Hepatic stellate cell (primary cell): ENCODE data around the gene SURF1.
"Not testable (repeated sequence)": the region's sequence is repeated elsewhere in the genome, so short reads cannot be mapped to it uniquely, and the experiment has no call there.

Source experiments
- DNase-seq: peaks from one replicate; pipeline ENCODE4 v3.0.0; 2011; ENCODE audit warnings: low spot score

Gene SURF1

DNA sequence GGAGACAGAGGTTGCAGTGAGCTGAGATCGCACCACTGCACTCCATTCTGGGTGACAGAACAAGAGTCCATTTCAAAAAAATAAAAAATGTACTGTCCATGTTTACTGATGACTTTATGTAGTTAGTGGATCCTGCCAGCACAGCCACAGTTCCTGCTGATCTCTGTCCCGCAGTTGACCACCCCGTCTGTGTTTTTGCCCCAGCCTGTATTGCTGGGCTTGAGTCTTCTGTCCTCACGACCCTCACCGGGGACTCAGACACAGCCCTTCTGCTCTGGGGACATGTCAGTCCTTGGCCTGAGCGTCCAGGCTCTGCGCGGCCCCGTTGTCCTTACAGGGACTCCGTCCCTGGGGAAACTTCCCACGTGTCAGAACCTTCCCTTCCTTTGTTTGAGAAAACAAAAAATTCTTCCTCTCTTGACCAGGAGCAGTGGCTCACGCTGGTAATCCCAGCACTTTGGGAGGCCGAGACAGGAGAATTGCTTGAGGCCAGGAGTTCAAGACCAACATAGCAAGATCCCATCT is 34.8 kb downstream of the SURF1 start:
- no peak for DNase-seq

DNA sequence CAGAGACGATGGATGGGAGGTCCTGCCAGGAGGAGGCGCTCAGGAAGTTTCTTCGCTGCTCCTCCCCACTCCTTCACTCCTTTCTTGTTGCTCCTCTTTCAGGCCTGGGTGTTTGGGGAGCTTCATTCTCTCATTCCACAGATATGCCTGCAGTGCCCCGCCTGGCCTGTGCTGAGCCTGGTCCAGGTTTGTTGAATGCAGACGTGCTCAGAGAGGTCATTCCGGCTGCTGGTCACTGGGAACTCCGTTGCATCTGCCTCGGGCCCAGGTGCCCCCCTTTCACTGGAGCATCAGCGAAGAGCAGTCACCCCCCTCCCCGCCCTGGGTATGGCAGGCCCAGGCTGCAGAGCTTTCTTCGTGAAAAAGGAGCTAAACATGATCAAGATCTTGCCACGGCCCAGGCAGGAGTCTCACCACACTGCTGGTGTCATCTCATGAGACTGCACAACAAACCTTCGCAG is 35.8 kb downstream of the SURF1 start:
- no peak for DNase-seq

DNA sequence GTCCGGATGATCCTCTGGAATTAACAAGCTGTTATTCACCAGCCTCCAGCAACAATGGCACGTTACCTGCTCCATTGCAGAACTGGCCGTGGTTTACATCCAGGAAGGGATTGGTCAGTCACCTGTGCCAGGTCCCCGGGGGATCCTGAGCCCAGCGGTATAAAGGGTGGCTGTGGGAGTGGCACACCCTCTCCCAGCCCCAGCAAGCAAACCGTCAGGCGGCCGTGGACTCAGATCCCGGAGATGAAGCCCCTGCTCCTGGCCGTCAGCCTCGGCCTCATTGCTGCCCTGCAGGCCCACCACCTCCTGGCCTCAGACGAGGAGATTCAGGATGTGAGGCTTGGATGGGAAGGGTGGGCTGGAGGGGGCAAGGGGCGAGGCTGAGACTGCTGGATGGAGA is 38.7 kb downstream of the SURF1 start:
- not testable (repeated sequence) for DNase-seq

DNA sequence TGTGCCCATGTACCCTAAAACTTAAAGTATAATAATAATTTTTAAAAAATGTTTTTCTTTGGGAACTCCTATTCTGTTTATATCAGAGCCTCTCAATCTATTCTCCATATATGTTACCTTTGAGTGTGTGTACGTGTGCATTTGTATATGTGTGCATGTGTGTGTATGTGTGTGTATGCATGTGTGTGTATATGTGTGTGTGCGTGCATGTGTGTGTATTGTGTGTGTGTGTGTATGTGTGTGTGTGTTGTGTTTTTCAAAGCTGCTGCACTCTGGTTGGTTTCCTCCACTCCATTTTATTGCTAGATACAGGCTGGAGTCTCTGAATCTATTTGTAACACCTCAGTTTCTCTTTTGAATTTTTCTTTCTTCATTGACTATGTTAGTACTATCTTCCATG is 40.3 kb downstream of the SURF1 start:
- DNase-seq, result no peak

DNA sequence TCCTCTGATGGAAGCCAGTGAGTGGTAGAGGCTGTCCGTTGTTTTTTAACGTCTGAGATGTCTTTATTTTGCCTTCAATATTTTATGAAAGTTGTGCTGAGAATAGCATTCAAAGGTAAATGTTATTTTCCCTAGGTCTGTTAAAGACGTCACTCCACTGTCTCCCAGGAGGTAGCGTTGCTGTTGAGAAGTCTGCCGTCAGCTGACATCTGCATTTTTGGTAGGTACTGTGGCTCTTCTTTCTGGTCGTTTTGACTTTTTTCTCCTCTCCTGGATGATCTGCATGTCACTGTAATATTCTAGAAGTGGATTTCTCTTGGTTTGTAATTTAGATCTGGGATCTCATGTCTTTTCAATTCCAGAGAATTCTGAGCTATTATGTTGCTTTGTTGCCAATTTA is 46.7 kb downstream of the SURF1 start:
- no peak for DNase-seq

DNA sequence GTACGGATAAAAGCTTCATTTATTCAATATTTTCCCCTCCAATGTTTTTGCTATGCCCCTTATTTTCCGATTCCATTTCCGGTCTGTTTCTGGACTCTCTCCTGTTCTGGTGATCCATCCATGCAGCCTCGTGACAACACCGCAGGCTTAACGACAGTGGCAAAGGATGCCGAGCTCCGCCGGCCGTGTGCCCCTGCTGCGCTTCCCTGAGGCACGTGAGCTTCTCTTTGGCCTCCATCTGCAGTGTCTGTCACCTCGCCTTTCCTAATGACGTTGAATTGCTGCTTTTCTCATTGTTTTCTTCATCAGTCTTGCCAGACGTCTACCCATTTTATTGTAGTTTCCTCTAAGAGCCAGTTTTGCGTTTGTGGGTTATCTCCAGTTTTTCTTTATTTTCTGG is 49.0 kb downstream of the SURF1 start:
- DNase-seq, result no peak

DNA sequence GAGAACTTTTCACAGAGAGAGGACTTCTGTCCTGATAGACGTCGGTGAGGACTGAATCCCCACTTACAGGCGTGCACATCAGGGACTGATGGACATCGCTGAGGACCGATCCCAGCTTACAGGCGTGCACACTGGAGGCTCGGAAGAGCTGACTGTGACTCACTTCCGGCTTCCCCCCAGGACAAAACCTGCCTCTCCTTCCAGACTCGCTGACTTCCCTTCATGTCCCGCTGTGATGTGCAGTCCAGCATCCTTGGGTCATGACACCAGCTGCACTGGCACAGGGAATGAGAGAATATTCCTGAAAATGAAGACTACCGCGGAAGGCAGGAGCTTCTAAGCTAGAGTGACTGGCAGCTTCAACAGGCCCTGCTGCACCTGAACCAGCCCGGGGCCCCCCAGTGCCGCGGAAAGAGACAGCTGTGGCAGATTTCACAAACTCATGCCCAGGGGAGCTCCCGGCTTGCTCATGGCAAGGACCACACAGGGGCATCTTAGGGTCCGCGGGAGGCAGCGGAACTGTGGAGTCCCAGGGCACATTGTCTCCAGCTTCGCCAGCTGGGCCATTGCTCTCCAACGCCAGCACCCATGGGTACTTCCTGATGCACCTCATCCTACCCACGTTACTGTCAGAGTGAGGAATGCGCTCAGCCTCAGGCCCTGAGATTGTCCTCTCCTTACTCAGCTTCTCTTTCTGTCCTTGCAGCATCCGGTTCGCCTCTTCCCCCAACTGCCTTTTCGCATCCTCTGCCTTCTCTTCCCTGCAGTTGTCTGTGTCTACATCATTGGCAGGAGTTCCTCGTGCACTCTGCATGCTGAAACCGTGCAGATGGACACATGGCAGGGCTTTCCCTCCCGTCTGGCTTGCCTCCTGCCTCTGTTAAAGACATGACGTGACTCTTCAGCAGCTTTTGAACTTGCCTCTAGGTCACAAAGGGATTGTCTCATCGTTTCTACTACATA is 49.8 kb downstream of the SURF1 start:
- DNase-seq, result no peak

DNA sequence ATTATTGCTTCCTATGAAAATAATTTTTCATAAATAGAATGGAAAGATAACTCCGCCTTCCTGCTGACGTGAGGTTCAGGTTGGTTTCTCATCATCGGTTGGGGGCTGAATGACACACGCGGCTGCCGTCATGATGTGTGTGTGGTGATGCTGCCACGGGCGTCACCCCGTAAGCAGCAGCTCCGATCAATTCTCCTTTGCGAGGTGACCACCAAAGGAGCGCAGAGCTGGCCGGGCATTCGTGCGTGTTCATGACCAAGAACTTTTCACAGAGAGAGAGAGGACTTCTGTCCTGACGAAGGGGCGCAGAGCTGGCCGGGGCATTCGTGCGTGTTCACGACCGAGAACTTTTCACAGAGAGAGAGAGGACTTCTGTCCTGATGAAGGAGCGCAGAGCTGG is 50.6 kb downstream of the SURF1 start:
- DNase-seq, result no peak

DNA sequence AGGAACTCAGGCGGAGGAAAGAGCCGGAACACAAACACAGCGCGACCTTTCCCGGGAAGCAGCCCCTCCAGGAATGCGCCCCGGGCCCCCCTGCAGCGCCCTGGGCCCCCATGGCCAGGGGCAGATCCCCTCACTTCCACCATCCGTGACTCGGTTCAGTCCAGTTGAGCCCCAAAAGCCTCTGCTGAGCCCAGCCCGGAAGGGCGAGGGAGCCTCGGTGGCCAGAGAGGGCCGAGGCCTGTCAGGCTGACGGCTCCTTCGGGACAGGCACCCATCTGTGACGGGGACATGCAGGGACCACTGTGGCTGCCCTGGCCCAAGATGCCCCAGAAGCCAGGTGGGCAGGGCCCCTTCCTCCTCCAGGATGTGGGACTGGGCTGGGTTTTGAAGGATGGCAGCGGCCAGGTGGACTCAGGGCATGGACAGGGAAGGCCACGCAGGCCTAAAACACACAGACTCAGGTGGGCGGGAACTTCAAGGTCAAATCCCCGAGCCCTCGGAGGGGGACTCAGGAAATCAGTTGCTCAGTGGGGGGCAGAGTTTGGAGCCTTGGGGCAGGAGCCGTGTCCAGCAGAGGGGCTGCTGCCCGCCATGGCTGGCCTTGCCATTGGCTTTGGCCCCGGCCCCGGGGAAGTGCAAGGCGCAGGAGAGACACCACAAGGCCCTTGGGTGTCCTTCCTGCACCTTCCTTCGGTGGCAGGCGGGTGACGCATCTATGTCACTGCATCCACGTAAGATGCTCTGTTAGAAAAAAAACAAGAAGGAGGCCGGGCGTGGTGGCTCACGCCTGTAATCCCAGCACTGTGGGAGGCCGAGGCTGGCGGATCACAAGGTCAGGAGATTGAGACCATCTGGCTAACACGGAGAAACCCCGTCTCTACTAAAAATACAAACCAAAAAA is 51.6 kb downstream of the SURF1 start:
- no peak for DNase-seq

DNA sequence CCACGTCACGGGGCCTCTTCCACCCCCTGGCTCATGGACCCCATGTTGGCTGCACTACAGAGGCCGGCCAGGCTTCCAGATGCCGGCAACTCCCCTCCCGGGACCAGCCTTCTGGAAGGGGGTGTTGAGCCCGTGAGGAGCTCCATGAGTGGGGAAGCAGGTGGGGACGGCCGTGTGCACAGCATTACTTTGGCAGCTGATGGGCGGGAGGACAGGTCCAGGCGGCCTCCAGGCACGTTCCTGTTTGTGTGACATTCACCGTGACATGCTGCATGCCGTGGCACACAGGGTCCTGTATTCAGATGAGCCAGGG is 52.2 kb downstream of the SURF1 start:
- no peak for DNase-seq

DNA sequence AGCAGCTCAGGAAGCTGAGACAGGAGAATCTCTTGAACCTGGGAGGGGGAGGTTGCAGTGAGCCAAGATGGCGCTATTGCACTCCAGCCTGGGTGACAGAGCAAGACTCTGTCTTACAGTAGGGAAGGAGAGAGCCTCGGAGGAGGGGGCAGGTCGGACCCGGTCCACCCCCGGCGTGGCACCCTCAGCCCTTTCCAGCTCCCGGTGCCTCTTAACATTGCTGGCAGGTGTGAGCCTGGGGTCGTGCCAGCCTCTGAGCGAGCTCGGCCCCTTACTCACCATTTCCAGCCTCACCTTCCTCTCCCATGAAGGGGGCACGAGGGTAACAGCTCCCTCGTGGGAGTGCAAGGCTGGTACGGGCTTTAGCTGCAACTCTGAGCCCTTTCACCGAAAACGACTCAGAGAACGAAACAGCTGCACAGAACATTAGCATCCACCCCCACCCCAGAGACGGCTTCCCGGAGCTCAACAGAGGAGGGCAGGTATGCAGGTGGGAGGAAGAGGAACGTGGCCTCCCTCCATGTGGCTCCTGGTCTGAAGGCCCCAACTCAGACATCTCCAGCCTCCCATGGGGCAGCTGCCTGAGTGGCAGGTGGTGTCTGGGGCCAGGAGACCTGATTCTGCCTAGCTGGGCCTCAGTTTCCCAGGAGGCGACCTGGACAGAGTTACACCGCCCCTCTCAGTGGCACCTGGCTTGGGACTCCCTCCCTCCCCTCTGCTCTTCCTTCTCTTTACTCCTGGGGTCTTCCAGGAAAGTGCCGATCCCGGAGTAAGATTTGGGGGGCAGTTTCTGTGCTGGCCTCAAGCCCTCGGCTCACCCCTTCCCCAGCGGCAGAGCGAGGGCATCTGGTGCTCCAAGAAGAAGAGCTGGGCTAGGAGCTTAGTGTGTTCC is 52.8 kb downstream of the SURF1 start:
- DNase-seq, result no peak
